Omental fat pad (tissue), 4 donors: Measurements from ENCODE around the gene ALOX5AP. TPM values are rescaled to one million over a fixed set of nuclear protein-coding genes. Genes with fewer than 3 reads are reported as not detected.

Source experiments
- ATAC-seq: fragments of 150-250 bp; one replicate; pipeline ENCODE4 v1.9.1; 2016; ENCODE audit warnings: mild to moderate bottlenecking, moderate library complexity; ENCODE audit not compliant: low FRiP score
- DNase-seq: peaks from one replicate; pipeline ENCODE4 v3.0.0-alpha.2; 2019; ENCODE audit warnings: low spot score
- CTCF ChIP-seq, 3 donors: fragments of 450-650 bp; IDR thresholded peaks; one replicate each; pipeline ENCODE4 v1.5.1; 2016 to 2017; ENCODE audit warnings: antibody characterized with exemption in 3 of 3, mild to moderate bottlenecking in 3 of 3, moderate library complexity in 2 of 3
- total RNA-seq, 4 donors: library from RNA; depleted of rRNA; stranded (reverse); fragments of >200 nt; gene quantifications; one replicate each; pipeline ENCODE4 v1.1.0, GENCODE V29; 2016

Gene ALOX5AP
- total RNA-seq, 4 donors from 2014 or later, result 45.0 to 109 (median 58.8) TPM

- no peak for ATAC-seq
- no peak for TF ChIP-seq CTCF (IDR thresholded peaks at IDR 0.05)
- no peak for DNase-seq
Measured at GRCh38 chr13:30704596-30704995, 30.7 kb upstream of the ALOX5AP start.

GRCh38 chr13:30705680-30706079 is 29.7 kb upstream of the ALOX5AP start:
- TF ChIP-seq CTCF (IDR thresholded peaks at IDR 0.05), result no peak
- DNase-seq (no peak), ATAC-seq (no peak)

GRCh38 chr13:30708541-30708940 is 26.8 kb upstream of the ALOX5AP start:
- DNase-seq, result no peak

GRCh38 chr13:30710442-30710841 is 24.9 kb upstream of the ALOX5AP start:
- DNase-seq, result no peak
- ATAC-seq, result no peak

More at GRCh38 chr13:30708541-30708940, 26.8 kb upstream of the ALOX5AP start:
- TF ChIP-seq CTCF (IDR thresholded peaks at IDR 0.05), result no peak
- no peak for ATAC-seq

GRCh38 chr13:30711375-30711774 is 24.0 kb upstream of the ALOX5AP start:
- no peak for ATAC-seq
- no peak for DNase-seq

More at GRCh38 chr13:30710442-30710841, 24.9 kb upstream of the ALOX5AP start:
- TF ChIP-seq CTCF (IDR thresholded peaks at IDR 0.05), result no peak

GRCh38 chr13:30711837-30712236 is 23.5 kb upstream of the ALOX5AP start:
- DNase-seq, result no peak
- no peak for TF ChIP-seq CTCF (IDR thresholded peaks at IDR 0.05)
- ATAC-seq, result no peak

More at GRCh38 chr13:30711375-30711774, 24.0 kb upstream of the ALOX5AP start:
- TF ChIP-seq CTCF (IDR thresholded peaks at IDR 0.05), result no peak
